GM18499 (cell line): ENCODE data around the gene MAVS.

ENCODE experiments used
- ATAC-seq: cut with Tn5 transposase; IDR thresholded peaks from one replicate; pipeline ENCODE4 v1.9.1; 2021; ENCODE audit warnings: moderate number of reproducible peaks; ENCODE audit not compliant: insufficient read depth, unreplicated experiment

Gene MAVS

GRCh38 chr20:3846378-3846739, 275 bp upstream of the MAVS start:
- no peak for ATAC-seq

DNA sequence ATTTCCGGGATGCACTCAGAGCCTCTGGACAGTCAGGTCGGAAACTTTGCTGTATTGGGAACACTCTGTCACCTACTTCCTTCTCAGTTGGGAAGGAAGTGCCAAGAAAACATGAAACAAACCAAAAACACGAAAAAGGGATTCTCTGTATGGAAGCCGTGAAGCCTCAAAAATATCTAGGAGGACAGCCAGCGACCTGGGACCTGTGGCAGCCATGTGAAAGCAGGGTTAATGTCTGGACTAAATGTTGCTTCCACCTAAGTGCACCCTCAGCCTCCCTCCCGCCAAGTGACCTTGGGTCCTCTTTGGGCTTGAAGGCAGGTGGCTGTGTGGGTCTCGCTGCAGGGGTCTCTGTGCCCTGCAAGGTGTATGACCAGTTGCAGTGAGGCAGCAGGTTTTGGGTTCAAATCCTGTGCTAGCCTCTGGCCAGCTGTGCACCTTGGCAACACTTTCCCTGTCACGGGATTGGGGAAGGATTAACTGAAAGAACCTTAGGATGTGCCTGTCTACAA, 851 bp downstream of the MAVS start:
- no peak for ATAC-seq

- no peak for ATAC-seq
These were observed 1.9 kb downstream of the MAVS start for GRCh38 chr20:3848565-3848964.

DNA sequence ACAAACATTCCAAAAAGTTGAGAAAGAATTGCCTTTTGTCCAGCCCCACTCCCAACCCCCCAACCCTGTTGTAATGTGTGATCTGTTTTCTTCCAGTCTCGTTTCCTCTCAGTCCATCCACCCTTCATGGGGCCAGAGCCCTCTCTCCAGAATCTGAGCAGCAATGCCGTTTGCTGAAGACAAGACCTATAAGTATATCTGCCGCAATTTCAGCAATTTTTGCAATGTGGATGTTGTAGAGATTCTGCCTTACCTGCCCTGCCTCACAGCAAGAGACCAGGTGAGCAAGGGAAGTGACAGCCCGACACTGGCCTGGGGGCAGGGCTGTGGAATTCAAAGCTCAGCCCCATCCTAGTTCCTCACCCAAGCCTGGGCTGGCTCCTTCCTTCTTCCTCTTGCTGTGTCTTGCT, 7.8 kb downstream of the MAVS start:
- no peak for ATAC-seq

DNA sequence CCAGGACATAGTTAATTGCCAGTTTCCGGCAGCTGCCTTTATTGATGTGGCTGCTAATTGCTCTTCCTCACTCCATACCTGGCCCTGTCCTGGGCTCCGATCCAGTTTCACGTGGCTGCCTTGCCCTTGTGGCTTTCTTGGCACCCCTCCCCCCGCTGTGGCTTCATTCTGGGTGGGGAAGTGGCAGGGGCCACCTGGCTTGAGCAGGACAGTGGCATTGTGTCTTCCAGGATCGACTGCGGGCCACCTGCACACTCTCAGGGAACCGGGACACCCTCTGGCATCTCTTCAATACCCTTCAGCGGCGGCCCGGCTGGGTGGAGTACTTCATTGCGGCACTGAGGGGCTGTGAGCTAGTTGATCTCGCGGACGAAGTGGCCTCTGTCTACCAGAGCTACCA, 10.8 kb downstream of the MAVS start:
- no peak for ATAC-seq

- no peak for ATAC-seq
These were observed 12.1 kb downstream of the MAVS start for GRCh38 chr20:3858689-3859088.

- ATAC-seq = no peak
These were observed 14.6 kb downstream of the MAVS start for GRCh38 chr20:3861191-3861590.

DNA sequence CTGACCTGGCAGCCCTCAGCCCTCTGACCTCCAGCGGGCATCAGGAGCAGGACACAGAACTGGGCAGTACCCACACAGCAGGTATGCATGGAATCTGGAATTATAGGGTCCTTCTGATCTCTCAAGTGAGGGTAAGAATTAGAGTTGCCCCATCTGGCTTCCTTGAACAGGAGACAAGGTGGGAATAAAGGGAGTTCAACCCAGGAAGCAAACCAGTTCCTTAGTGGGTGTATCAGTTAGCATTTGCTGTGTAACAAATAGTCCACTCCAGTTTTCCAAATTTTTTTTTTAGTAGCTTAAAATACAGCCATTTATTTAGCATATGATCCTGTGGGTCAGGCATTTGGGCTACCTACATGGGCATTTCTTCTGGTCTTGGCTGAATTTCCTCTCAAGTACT, 15.7 kb downstream of the MAVS start:
- no peak for ATAC-seq

DNA sequence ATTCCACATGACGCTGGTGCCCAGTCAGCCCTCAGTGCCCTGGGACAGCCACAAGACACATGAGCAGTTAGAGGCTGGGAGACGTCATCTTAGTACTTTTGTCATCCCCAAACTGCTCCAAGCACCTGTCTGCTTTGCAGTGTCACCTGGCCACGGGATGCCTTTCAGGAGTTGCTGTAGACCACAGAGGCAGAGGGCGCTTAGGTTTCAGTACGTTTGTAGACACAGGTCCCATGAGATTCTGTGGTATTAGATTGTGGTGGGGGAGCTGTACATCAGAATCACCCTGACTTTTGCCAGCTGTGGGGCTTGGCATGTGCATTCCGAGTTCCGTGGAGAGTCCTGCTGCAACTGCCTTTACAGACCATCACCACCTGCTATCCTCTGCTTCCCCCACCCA, 16.7 kb downstream of the MAVS start:
- no peak for ATAC-seq

- ATAC-seq = no peak
These were observed 17.9 kb downstream of the MAVS start for GRCh38 chr20:3864518-3864917.

DNA sequence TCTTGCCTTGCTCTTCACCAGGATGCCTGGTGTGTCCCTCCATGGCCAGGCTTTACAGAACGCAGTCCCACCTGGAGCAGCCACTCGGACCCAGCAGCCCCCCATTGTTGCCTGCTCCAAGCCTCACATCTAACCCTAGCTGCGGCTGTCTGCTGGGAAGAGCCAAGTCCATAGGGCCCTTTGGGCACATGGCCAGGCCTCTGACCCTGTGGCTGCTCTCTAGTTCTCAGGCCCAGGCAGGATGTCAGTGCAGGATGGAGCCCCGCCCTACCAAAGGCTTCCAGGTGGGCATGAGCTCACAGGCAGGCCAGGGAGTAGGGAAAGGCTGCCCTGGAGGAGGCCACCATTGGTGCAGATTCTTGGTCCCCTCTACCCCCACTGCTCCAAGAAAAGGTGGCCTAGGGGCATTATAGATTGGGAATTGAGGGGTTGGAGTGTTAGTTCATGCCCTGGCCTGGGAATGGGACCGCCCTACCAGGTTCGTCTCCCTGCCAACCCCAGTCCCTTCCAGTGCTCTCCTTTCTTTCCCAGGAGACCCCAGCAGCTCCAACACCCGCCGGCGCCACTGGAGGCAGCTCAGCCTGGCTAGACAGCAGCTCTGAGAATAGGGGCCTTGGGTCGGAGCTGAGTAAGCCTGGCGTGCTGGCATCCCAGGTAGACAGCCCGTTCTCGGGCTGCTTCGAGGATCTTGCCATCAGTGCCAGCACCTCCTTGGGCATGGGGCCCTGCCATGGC, 18.7 kb downstream of the MAVS start:
- no peak for ATAC-seq

DNA sequence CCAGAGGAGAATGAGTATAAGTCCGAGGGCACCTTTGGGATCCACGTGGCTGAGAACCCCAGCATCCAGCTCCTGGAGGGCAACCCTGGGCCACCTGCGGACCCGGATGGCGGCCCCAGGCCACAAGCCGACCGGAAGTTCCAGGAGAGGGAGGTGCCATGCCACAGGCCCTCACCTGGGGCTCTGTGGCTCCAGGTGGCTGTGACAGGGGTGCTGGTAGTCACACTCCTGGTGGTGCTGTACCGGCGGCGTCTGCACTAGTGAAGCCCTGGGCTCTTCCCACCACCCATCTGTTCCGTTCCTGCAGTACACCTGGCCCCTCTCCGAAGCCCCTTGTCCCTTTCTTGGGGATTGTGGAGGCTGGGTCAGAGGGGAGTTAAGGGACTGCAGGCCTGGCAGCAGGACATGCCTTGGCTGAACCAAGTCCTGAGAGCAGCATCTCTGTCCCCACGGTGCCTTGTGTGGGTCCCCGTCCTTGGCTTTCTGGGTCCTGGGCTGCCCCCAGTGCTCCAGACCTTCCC, 19.3 kb downstream of the MAVS start:
- no peak for ATAC-seq

DNA sequence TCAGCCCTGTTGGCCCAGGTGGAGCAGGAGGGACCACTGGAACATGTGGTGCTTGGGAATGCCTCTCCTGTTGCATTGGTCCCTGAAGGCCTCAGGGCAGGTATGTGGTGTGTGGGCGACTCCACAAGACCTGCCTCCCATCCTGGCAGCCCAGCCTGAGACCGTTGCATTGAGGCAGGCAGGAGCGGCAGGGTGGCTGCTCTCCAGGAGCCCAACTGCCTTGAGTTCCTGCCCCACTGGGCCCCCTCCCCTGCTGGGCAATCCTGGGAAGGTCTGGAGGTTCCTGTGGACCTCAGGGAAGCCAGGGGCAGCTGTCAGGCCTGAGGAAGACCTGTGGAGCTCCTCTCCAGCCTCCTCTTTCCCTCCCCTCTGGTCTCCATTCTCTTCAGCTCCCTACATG, 19.8 kb downstream of the MAVS start:
- no peak for ATAC-seq

DNA sequence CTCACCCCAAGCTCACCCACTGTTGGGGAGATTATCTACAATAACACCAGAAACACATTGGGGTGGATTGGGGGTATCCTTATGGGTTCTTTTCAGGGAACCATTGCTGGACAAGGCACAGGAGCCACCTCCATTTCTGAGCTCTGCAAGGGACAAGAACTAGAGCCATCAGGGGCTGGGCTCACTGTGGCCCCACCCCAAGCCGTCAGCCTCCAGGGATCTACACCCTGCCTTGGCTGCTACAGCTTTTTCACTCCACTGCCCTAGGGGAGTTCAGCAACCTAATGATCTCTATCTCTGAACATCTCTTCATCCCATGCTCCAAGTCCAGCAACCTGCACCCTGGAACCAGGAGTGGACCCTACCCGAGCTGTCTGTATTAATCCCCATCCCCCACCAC, 21.2 kb downstream of the MAVS start:
- ATAC-seq = no peak

- no peak for ATAC-seq
These were observed 23.4 kb downstream of the MAVS start for GRCh38 chr20:3869839-3870634.

- no peak for ATAC-seq
These were observed 25.1 kb downstream of the MAVS start for GRCh38 chr20:3871550-3872265.

DNA sequence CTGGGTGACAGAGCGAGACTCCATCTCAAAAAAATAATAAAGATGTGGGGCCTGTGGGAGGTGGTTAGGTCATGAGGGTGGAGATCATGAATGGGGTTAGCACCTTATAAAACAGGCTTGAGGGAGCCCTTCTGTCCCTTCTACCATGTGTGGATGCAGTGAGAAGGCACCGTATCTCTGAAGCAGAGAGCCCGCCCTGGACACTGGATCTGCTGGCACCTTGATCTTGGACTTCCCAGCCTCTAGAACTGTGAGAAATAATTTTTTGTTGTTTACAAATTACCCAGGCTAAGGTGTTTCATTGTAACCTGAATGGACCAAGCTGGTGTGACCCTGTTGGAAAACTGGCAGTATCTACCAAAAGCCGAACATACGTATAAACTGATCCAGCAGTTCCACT, 26.9 kb downstream of the MAVS start:
- ATAC-seq = no peak

DNA sequence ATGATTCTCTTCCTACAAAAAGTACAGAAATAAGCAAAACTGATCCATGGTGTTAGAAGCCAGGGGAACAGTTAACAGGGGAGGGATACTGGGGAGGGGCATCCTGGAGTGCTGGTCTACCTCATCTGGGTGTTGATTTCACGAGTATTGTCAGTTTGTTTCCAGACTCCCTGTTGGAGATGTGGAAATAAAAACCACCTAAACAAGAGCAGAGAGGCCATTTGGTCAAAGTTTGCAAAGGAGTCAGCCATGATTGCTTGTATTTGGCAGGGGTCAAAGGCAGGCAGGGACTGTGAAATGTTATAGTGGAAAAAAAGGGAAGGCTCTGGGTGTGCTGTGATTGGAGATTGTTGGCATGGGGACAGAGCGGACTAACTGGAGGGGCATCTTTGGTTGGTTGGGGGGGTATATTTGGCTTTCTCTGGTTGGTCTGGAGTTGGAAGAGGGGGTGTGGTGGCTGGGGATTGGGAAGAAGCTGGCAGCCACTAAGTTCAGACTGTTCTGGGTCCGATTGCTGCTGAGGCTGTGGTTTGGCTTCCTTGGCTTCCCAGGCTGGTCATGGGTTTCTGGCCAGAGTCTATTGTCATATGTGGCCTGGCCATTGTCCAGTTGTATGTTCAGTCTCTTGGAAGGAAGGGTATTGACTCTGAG, 27.7 kb downstream of the MAVS start:
- ATAC-seq = no peak

DNA sequence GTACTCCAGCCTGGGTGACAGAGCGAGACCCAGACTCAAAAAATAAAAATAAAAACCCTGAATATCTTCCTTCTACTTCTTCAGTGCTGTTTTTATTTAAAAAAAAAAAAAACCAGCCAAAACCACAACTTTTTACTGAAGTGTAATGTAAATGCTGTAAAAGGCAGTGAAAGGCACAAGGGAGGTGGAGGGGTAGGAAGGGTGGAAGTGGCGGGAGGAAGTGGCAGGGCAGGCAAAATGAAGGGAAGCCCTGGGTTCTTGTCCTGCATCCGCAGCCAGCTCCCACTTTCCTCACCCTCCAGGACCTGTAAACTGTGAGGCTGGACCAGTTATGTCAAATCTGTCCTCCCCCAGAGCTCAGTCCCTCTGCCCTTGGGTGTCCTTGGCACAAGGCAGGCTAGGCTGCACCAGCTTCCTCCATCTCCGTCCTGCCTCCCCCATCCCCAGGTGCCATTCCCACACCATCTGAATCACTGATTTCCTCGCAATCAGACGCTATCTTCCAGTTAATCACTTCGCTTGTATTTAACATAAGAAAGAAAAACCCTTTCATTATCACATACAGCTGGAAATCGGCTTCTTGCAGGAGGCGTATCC, 28.8 kb downstream of the MAVS start:
- ATAC-seq = no peak

DNA sequence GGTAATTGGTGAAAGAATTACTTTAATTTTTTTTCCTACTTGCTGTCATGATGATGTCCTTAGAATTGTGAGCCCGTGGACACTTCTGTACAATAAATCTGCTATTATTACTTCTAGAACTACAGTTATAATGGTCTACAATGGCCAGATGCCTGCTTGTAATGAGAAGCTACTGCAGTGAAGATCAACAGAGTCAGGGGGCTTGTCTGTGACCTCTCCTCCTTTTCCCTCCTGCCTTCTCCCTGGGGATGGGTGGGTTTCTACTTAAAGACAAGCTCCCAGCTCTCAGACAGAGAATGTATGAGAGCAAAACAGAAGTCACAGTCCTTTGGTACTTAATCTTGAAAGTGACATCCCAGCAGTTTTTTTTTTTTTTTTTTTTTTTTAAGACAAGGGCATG, 29.4 kb downstream of the MAVS start:
- no peak for ATAC-seq
